A673 (cell line): Measurements from ENCODE around the gene CCDC88B. TPM values are rescaled to one million over a fixed set of nuclear protein-coding genes. Genes with fewer than 3 reads are reported as not detected.

Source experiments
- BruUV-seq: library from RNA; stranded (reverse); fragments of 400-500 nt; replicated peaks from 2 replicates; lab custom pipeline; 2021; lab: Mats Ljungman, UMichigan
- CTCF ChIA-PET: fragments of 300-600 bp; sonication (Branson Sonifier 250); formaldehyde crosslinking; loops from one replicate; lab custom pipeline; 2022; ENCODE audit warnings: antibody characterized with exemption; lab: Charles Lee
- POLR2A ChIA-PET: fragments of 300-600 bp; sonication (Branson Sonifier 250); formaldehyde crosslinking; loops from one replicate; lab custom pipeline; 2022; ENCODE audit warnings: antibody characterized with exemption; ENCODE audit not compliant: low non-redundant PET; lab: Charles Lee
- DNase-seq: peaks from one replicate; pipeline ENCODE4 v3.0.0-alpha.2; 2015; ENCODE audit warnings: low spot score
- H3K27ac ChIP-seq: fragments of 200-600 bp; sonication (generic); 2 replicates; pipeline ENCODE4 v1.5.1; 2016; ENCODE audit warnings: mixed run types, low read depth, mild to moderate bottlenecking, mixed read lengths, antibody characterized with exemption, low read length; ENCODE audit not compliant: poor library complexity, severe bottlenecking
- H3K27me3 ChIP-seq: fragments of 200-600 bp; sonication (generic); replicated peaks from 2 replicates; pipeline ENCODE4 v1.6.1; 2017; ENCODE audit warnings: mixed run types, low read depth, mild to moderate bottlenecking, mixed read lengths, antibody characterized with exemption, low read length; ENCODE audit not compliant: insufficient read depth, poor library complexity
- H3K36me3 ChIP-seq: fragments of 200-600 bp; sonication (generic); 2 replicates; pipeline ENCODE4 v1.6.1; 2016; ENCODE audit warnings: mixed run types, mild to moderate bottlenecking, mixed read lengths, antibody characterized with exemption, low read length; ENCODE audit not compliant: insufficient read depth, poor library complexity, severe bottlenecking
- H3K4me1 ChIP-seq: fragments of 200-600 bp; sonication (generic); 2 replicates; pipeline ENCODE4 v1.6.1; 2017; ENCODE audit warnings: mixed run types, mild to moderate bottlenecking, mixed read lengths, antibody characterized with exemption, low read length; ENCODE audit not compliant: insufficient read depth, poor library complexity, severe bottlenecking
- H3K4me3 ChIP-seq: fragments of 200-600 bp; sonication (generic); 2 replicates; pipeline ENCODE4 v1.5.1; 2016; ENCODE audit warnings: low read depth, mixed run types, mild to moderate bottlenecking, mixed read lengths, low read length; ENCODE audit not compliant: poor library complexity, severe bottlenecking
- H3K9me3 ChIP-seq: fragments of 200-600 bp; sonication (generic); 2 replicates; pipeline ENCODE4 v1.6.1; 2016; ENCODE audit warnings: mixed run types, low read depth, mild to moderate bottlenecking, mixed read lengths, antibody characterized with exemption, low read length; ENCODE audit not compliant: poor library complexity, severe bottlenecking
- EZH2 ChIP-seq: fragments of 200-600 bp; sonication (generic); IDR thresholded peaks from 2 replicates; pipeline ENCODE4 v1.6.1; 2017; ENCODE audit warnings: borderline replicate concordance, low read depth, mild to moderate bottlenecking, mixed read lengths, antibody characterized with exemption, low read length; ENCODE audit not compliant: poor library complexity, severe bottlenecking
- intact Hi-C: fragments of 100-400 bp; cut with micrococcal nuclease; formaldehyde crosslinking; loops from one replicate; pipeline ENCODE4 v1.10.0; 2022; ENCODE audit not compliant: unreplicated experiment
- total RNA-seq: library from RNA; stranded (reverse); gene quantifications from 2 replicates; pipeline ENCODE4 v1.2.3, GENCODE V29; 2021
- TF ChIP-seq, protein P1 (sequence below): fragments of 300-800, 200-600 bp; sonication (generic); conservative IDR thresholded peaks from 2 replicates; pipeline ENCODE4 v1.5.1; 2017; ENCODE audit warnings: low read depth, mild to moderate bottlenecking, antibody characterized with exemption, low read length, moderate library complexity, mixed read lengths

The CCDC88B gene
- total RNA-seq, 1 experiment from 2014 or later = 0.47 TPM

- H3K4me3 ChIP-seq = no peak overlapping the region
- no peak for DNase-seq
- H3K4me1 ChIP-seq = peaks cover 16% of the 10 kb centered on the region
- intact Hi-C loops = no loop called here
- H3K9me3 ChIP-seq = no peaks in the 10 kb centered on the region
- H3K27me3 ChIP-seq = peaks cover 45% of the 10 kb centered on the region
- H3K36me3 ChIP-seq = no peaks in the 10 kb centered on the region
- TF ChIP-seq EZH2 = no peak
- TF ChIP-seq, protein P1, sequence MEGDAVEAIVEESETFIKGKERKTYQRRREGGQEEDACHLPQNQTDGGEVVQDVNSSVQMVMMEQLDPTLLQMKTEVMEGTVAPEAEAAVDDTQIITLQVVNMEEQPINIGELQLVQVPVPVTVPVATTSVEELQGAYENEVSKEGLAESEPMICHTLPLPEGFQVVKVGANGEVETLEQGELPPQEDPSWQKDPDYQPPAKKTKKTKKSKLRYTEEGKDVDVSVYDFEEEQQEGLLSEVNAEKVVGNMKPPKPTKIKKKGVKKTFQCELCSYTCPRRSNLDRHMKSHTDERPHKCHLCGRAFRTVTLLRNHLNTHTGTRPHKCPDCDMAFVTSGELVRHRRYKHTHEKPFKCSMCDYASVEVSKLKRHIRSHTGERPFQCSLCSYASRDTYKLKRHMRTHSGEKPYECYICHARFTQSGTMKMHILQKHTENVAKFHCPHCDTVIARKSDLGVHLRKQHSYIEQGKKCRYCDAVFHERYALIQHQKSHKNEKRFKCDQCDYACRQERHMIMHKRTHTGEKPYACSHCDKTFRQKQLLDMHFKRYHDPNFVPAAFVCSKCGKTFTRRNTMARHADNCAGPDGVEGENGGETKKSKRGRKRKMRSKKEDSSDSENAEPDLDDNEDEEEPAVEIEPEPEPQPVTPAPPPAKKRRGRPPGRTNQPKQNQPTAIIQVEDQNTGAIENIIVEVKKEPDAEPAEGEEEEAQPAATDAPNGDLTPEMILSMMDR = no peak
- H3K27ac ChIP-seq = no peak overlapping the region
- CTCF ChIA-PET = no interaction called here
- BruUV-seq = no TSS peak
- POLR2A ChIA-PET = no interaction called here
These were observed 45.2 kb upstream of the CCDC88B start for GRCh38 chr11:64294774-64295173.

DNA sequence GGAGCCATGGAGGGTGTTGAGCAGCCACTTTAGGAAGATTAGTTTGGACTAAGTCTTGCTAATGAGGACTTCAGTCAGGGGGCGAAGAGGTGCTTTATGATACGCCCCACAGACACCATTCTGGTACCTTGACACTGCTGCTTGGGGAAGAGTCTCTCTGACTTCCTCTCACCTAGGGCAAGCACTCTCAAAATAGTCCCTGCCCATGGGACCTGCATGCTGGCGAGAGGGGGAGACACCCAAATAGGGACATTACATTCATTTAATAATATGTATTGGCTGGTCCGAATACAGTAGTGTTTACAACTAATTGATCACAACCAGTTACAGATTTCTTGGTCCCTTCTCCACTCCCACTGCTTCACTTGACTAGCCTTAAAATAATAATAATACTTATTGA is 44.2 kb upstream of the CCDC88B start:
- Histone ChIP-seq H3K27me3 (peaks cover 41% of the 10 kb centered on the region), H3K27ac (no peak overlapping the region), H3K9me3 (no peaks in the 10 kb centered on the region), H3K4me1 (peaks cover 24% of the 10 kb centered on the region), H3K4me3 (no peak overlapping the region), H3K36me3 (no peaks in the 10 kb centered on the region)
- BruUV-seq = no TSS peak
- intact Hi-C loops = no loop called here
- DNase-seq = no peak
- CTCF ChIA-PET = no interaction called here
- POLR2A ChIA-PET = no interaction called here
- TF ChIP-seq, protein P1 = no peak
- TF ChIP-seq EZH2 = no peak

DNA sequence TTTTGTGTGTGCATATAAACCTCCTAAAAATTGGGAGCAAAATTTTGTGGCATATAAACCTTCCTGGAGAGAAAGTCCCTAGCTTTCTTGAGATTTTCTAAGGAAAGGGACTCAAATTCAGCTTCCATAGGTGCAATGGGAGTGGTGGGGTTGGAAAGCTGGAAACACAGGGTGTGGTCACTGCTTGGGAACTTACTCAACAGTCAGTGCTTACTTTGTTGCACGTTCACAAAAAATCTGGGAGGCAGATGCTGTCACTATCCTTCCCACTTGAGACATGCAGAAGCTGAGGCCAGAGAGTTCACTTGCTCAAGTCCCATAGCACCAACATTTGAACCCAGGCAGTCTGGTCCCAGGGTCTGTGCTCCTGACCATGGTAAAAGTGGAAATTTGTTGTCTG is 43.8 kb upstream of the CCDC88B start:
- Histone ChIP-seq H3K9me3 (no peaks in the 10 kb centered on the region), H3K36me3 (no peaks in the 10 kb centered on the region), H3K27ac (no peak overlapping the region), H3K27me3 (peaks cover 36% of the 10 kb centered on the region), H3K4me1 (peaks cover 25% of the 10 kb centered on the region), H3K4me3 (no peak overlapping the region)
- intact Hi-C loops = no loop called here
- no peak for DNase-seq
- ChIA-PET POLR2A (no interaction called here), CTCF (no interaction called here)
- no TSS peak for BruUV-seq
- TF ChIP-seq, protein P1 = no peak
- TF ChIP-seq EZH2 = no peak
